KMS-11 (cell line): ENCODE results near the gene IL18.

Experiments used
- H2AFZ ChIP-seq: fragments of 200-600 bp; sonication (generic); 2 replicates; pipeline ENCODE4 v1.6.1; 2016; ENCODE audit warnings: antibody characterized with exemption, mixed run types, low read depth
- H3K27ac ChIP-seq: fragments of 200-600 bp; sonication (generic); 2 replicates; pipeline ENCODE4 v1.6.1; 2016; ENCODE audit warnings: mild to moderate bottlenecking, mixed run types
- H3K27me3 ChIP-seq: fragments of 200-600 bp; sonication (generic); 2 replicates; pipeline ENCODE4 v1.6.1; 2017; ENCODE audit warnings: mild to moderate bottlenecking, low read depth, mixed run types, moderate library complexity; ENCODE audit not compliant: insufficient read depth
- H3K36me3 ChIP-seq: fragments of 200-600 bp; sonication (generic); 2 replicates; pipeline ENCODE4 v1.6.1; 2017; ENCODE audit warnings: mild to moderate bottlenecking, mixed run types; ENCODE audit not compliant: insufficient read depth
- H3K4me1 ChIP-seq: fragments of 200-600 bp; sonication (generic); 2 replicates; pipeline ENCODE4 v1.6.1; 2016; ENCODE audit warnings: mild to moderate bottlenecking, low read depth, mixed run types; ENCODE audit not compliant: poor library complexity, severe bottlenecking
- H3K4me2 ChIP-seq: fragments of 200-600 bp; sonication (generic); 2 replicates; pipeline ENCODE4 v1.7.0; 2016; ENCODE audit warnings: mild to moderate bottlenecking, mixed run types
- H3K4me3 ChIP-seq: fragments of 200-600 bp; sonication (generic); IDR thresholded peaks from 2 replicates; pipeline ENCODE4 v1.6.1; 2017; ENCODE audit warnings: low read depth, low read length, mixed read lengths; ENCODE audit not compliant: insufficient read depth
- H3K79me2 ChIP-seq: fragments of 200-600 bp; sonication (generic); 2 replicates; pipeline ENCODE4 v1.6.1; 2016; ENCODE audit warnings: low read depth, mixed run types; ENCODE audit not compliant: insufficient read depth
- H3K9ac ChIP-seq: fragments of 200-600 bp; sonication (generic); 2 replicates; pipeline ENCODE4 v1.6.1; 2016; ENCODE audit warnings: mild to moderate bottlenecking, mixed run types
- H4K20me1 ChIP-seq: fragments of 200-600 bp; sonication (generic); 2 replicates; pipeline ENCODE4 v1.6.1; 2016; ENCODE audit warnings: mild to moderate bottlenecking, mixed run types; ENCODE audit not compliant: insufficient read depth
- TF ChIP-seq, protein P1 (sequence below): fragments of 200-600 bp; sonication (generic); conservative IDR thresholded peaks from 2 replicates; pipeline ENCODE4 v1.6.1; 2017; ENCODE audit warnings: low read depth, mild to moderate bottlenecking, antibody characterized with exemption, low read length, moderate library complexity, mixed read lengths

Gene IL18

DNA sequence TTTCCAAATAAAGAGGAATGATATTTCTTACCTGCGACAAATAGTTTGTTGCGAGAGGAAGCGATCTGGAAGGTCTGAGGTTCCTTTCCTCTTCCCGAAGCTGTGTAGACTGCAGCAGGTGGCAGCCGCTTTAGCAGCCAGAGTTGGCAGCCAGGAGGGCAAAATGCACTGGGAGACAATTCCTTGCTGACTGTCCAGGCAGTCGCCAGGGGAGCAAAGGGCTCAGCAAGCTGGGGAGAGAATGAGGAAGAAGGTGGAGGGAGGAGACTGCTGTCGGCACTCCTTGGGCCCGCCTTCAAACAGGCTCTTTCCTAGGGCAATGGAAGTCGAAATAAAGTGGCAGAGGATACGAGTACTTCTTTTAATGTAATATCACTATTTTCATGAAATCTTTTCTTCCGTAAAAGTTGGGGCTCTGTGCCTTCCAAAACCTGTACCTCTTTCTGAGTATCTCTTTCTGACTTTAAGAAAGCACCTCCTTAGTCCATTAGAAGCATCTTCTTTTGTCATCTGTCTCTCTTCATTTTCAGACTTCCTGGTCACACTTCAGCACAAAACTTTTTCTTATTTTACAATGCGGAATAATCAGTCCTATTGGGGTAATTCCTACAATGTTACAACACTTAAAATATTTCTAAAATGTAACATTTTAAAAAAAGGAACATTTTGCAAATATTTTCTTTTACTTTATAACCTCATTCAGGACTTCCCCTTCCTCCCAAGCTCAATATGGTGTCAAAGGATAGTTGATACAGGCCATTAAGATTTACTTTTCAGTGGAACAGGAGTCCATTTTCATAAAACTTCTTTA is at the start of gene IL18:
Gene IL18 (minus strand): TSS at position 220 of the 811 bp plus-strand sequence. CDS start 9,041 bp downstream, outside the sequence.
- TF ChIP-seq, protein P1, sequence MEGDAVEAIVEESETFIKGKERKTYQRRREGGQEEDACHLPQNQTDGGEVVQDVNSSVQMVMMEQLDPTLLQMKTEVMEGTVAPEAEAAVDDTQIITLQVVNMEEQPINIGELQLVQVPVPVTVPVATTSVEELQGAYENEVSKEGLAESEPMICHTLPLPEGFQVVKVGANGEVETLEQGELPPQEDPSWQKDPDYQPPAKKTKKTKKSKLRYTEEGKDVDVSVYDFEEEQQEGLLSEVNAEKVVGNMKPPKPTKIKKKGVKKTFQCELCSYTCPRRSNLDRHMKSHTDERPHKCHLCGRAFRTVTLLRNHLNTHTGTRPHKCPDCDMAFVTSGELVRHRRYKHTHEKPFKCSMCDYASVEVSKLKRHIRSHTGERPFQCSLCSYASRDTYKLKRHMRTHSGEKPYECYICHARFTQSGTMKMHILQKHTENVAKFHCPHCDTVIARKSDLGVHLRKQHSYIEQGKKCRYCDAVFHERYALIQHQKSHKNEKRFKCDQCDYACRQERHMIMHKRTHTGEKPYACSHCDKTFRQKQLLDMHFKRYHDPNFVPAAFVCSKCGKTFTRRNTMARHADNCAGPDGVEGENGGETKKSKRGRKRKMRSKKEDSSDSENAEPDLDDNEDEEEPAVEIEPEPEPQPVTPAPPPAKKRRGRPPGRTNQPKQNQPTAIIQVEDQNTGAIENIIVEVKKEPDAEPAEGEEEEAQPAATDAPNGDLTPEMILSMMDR, result no peak
- Histone ChIP-seq H3K27me3 (no peaks in the 10 kb centered on the region), H3K4me2 (no peak within 1 kb of the TSS), H3K9ac (no peak within 1 kb of the TSS), H3K4me3 (no peak within 1 kb of the TSS), H3K4me1 (peaks cover 2% of the 10 kb centered on the region), H4K20me1 (no peaks in the 10 kb centered on the region), H3K27ac (no peak within 1 kb of the TSS), H2AFZ (no peak within 1 kb of the TSS), H3K36me3 (no peaks in the 10 kb centered on the region), H3K79me2 (no peaks in the 10 kb centered on the region)

DNA sequence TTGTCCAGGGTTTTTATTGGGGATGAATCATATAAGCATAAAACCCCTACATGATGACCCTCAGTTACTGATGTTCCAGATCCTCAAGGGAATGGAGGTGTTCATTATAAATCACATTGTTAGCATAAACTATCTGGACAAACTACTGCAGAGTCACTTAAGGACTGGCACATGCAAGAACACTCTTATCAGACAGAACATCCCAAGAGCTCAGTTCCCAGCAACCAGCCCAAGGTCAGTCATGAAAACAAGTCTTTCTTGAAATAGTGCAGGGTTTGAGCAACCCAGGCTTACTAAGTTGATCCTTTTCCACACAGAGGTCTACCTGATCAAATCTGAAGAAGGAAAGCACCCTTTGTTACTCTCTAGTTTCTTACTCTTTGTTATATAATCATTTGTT is 48.8 kb upstream of the IL18 start:
- Histone ChIP-seq H4K20me1 (no peaks in the 10 kb centered on the region), H3K36me3 (no peaks in the 10 kb centered on the region), H3K4me2 (no peak overlapping the region), H3K4me1 (no peaks in the 10 kb centered on the region), H3K79me2 (no peaks in the 10 kb centered on the region), H3K9ac (no peak overlapping the region), H2AFZ (no peak overlapping the region), H3K27ac (no peak overlapping the region), H3K27me3 (no peaks in the 10 kb centered on the region), H3K4me3 (no peak overlapping the region)
- TF ChIP-seq, protein P1, result no peak

DNA sequence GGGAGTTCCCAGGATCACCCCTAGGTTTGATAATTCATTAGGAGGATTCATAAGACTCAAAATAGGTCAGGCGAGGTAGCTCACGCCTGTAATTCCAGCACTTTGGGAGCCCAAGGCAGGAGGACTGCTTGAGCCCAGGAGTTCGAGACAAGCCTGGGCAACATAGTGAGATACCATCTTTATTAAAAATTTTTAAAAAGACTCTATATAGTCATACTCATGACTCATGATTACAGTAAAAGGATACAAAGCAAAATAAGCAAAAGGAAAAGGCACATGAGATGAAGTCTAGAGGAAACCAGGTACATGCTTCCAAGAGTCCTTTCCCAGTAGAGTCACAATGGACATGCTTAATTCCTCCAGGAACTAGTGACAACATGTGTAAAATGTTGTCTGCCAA is 48.4 kb upstream of the IL18 start:
- Histone ChIP-seq H3K27ac (no peak overlapping the region), H2AFZ (no peak overlapping the region), H3K9ac (no peak overlapping the region), H4K20me1 (no peaks in the 10 kb centered on the region), H3K36me3 (no peaks in the 10 kb centered on the region), H3K4me2 (no peak overlapping the region), H3K27me3 (no peaks in the 10 kb centered on the region), H3K4me1 (no peaks in the 10 kb centered on the region), H3K4me3 (no peak overlapping the region), H3K79me2 (no peaks in the 10 kb centered on the region)
- TF ChIP-seq, protein P1, result no peak

DNA sequence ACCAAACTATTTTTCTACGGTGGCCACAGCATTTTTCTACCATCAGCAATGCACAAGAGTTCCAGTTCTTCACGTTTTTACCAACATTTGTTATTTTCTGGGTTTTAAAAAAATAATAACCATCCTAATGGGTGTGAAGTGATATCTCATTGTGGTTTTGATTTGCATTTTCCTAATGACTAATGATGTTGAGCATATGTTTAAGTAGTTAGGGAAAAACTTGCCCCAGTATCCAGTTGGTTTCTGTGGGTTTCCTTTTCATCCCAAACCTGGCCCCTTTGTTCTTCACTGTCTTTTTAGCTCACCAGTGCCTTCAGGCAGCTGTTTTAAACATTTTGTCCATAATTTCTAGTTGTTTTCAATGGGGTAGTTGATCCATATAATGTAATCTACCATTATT is 47.6 kb upstream of the IL18 start:
- H3K27ac ChIP-seq, result no peak overlapping the region

More for the DNA sequence above, 47.6 kb upstream of the IL18 start:
- Histone ChIP-seq H3K9ac (no peak overlapping the region), H3K4me1 (no peaks in the 10 kb centered on the region), H2AFZ (no peak overlapping the region), H3K36me3 (no peaks in the 10 kb centered on the region), H3K4me2 (no peak overlapping the region), H3K27me3 (no peaks in the 10 kb centered on the region), H4K20me1 (no peaks in the 10 kb centered on the region), H3K79me2 (no peaks in the 10 kb centered on the region), H3K4me3 (no peak overlapping the region)
- TF ChIP-seq, protein P1, result no peak
